ENCODE data around the gene ASPDH. TPM values are rescaled to one million over a fixed set of nuclear protein-coding genes. Genes with fewer than 3 reads are reported as not detected.
A peak's percentile ranks its signal among the peaks of the same experiment; 100 is the strongest.

ASPDH gene
- total and polyA plus RNA-seq, 8 donors, result 0.74 to 2.6 (median 1.3) TPM; not detected in 2

- intact Hi-C loops (cut with DNase I), result no loop called here
- no peaks in the 10 kb centered on the region for H3K4me1 ChIP-seq
- no peaks in the 10 kb centered on the region for H3K9me3 ChIP-seq
- no peaks in the 10 kb centered on the region for H3K36me3 ChIP-seq
- no peak for DNase-seq
- no peak overlapping the region for H3K27ac ChIP-seq
- peak overlapping the region in 1 of 2 donors; percentile 6 for H3K4me3 ChIP-seq
- H3K27me3 ChIP-seq, result peaks cover 0 to 89% of the 10 kb centered on the region in 2 donors
- TF ChIP-seq CTCF (IDR thresholded peaks at IDR 0.05), result no peak
- ATAC-seq, result no peak
Observed at GRCh38 chr19:50550594-50550966, 36.9 kb upstream of the ASPDH start.

GRCh38 chr19:50549927-50550593 lies 36.3 kb upstream of the ASPDH start:
- Histone ChIP-seq H3K36me3 (no peaks in the 10 kb centered on the region), H3K4me3 (peak overlapping the region in 1 of 2 donors; percentile 6), H3K27ac (no peak overlapping the region), H3K27me3 (peaks cover 0 to 83% of the 10 kb centered on the region in 2 donors), H3K4me1 (no peaks in the 10 kb centered on the region), H3K9me3 (no peaks in the 10 kb centered on the region)
- no peak for ATAC-seq
- DNase-seq, result no peak
- no peak for TF ChIP-seq CTCF (IDR thresholded peaks at IDR 0.05)
- intact Hi-C loops (cut with DNase I), result no loop called here

GRCh38 chr19:50549059-50549926 lies 35.6 kb upstream of the ASPDH start:
- no peaks in the 10 kb centered on the region for H3K36me3 ChIP-seq
- DNase-seq (no peak), ATAC-seq (no peak)
- TF ChIP-seq CTCF (IDR thresholded peaks at IDR 0.05), result no peak
- no peaks in the 10 kb centered on the region for H3K4me1 ChIP-seq
- H3K4me3 ChIP-seq, result no peak overlapping the region
- peaks cover 0 to 76% of the 10 kb centered on the region in 2 donors for H3K27me3 ChIP-seq
- intact Hi-C loops (cut with DNase I), result no loop called here
- no peaks in the 10 kb centered on the region for H3K9me3 ChIP-seq
- H3K27ac ChIP-seq, result no peak overlapping the region

GRCh38 chr19:50548191-50549058 lies 34.7 kb upstream of the ASPDH start:
- DNase-seq, result peak in 1 of 4 donors; percentile 79
- H3K36me3 ChIP-seq, result no peaks in the 10 kb centered on the region
- H3K9me3 ChIP-seq, result no peaks in the 10 kb centered on the region
- TF ChIP-seq CTCF (IDR thresholded peaks at IDR 0.05), result no peak
- no peak for ATAC-seq
- H3K27ac ChIP-seq, result no peak overlapping the region
- intact Hi-C loops (cut with DNase I), result no loop called here
- no peaks in the 10 kb centered on the region for H3K4me1 ChIP-seq
- no peak overlapping the region for H3K4me3 ChIP-seq
- H3K27me3 ChIP-seq, result peaks cover 0 to 67% of the 10 kb centered on the region in 2 donors
